Naive thymus-derived CD4-positive, alpha-beta T cell (primary cell): ENCODE results near the gene EIF1AD. TPM values are rescaled to one million over a fixed set of nuclear protein-coding genes. Genes with fewer than 3 reads are reported as not detected.

Experiments used
- ATAC-seq: fragments of 150-1000 bp; cut with Tn5 transposase; 2 replicates; pipeline ENCODE4 v1.10.0; 2021; ENCODE audit warnings: mild to moderate bottlenecking, moderate library complexity
- CTCF ChIA-PET: fragments of 350-600 bp; sonication (Branson Sonifier 250); formaldehyde crosslinking; loops from one replicate; lab custom pipeline; 2021; ENCODE audit warnings: antibody characterized with exemption; lab: Charles Lee
- POLR2A ChIA-PET: fragments of 350-600 bp; sonication (Branson Sonifier 250); formaldehyde crosslinking; loops from one replicate; lab custom pipeline; 2021; ENCODE audit warnings: antibody characterized with exemption, inconsistent platforms; lab: Charles Lee
- DNase-seq, 9 donors: peaks; one replicate each; pipeline versions ENCODE4 v3.0.0 to v3.0.0-alpha.2; 2020 to 2022; ENCODE audit warnings: mixed read lengths in 1 of 9
- H3K27ac ChIP-seq: one replicate; pipeline ENCODE4 v1.7.0; 2013; ENCODE audit warnings: mild to moderate bottlenecking, low read depth, low read length, moderate library complexity
- H3K27me3 ChIP-seq, 2 donors: one replicate each; pipeline ENCODE4 v1.7.0; 2013; ENCODE audit warnings: low read length in 2 of 2, mild to moderate bottlenecking in 2 of 2, moderate library complexity in 2 of 2; ENCODE audit not compliant: control insufficient read depth in 2 of 2, insufficient read depth in 2 of 2
- H3K36me3 ChIP-seq, 3 experiments: 1 replicate in 2 of 3; 2 replicates in 1 of 3; pipeline ENCODE4 v1.7.0; 2013; ENCODE audit warnings: low read length in 3 of 3, mild to moderate bottlenecking in 3 of 3, moderate library complexity in 1 of 3; ENCODE audit not compliant: insufficient read depth in 3 of 3, control insufficient read depth in 2 of 3
- H3K4me1 ChIP-seq, 2 donors: one replicate each; pipeline ENCODE4 v1.7.0; 2013; ENCODE audit warnings: low read length in 2 of 2, mild to moderate bottlenecking in 2 of 2, moderate library complexity in 1 of 2; ENCODE audit not compliant: control insufficient read depth in 2 of 2, insufficient read depth in 2 of 2
- H3K4me3 ChIP-seq: 2 replicates; pipeline ENCODE4 v1.7.0; 2013; ENCODE audit warnings: mild to moderate bottlenecking, low read length
- H3K9me3 ChIP-seq, 3 experiments: 1 replicate in 2 of 3; 2 replicates in 1 of 3; pipeline ENCODE4 v1.7.0; 2013; ENCODE audit warnings: low read length in 3 of 3; ENCODE audit not compliant: control insufficient read depth in 2 of 3
- H3K27ac Mint-ChIP-seq, 9 donors: one replicate each; pipeline ENCODE4 v1.8.0; 2020 to 2022; ENCODE audit warnings: mixed read lengths in 9 of 9, mild to moderate bottlenecking in 8 of 9, moderate library complexity in 5 of 9, inconsistent platforms in 2 of 9
- H3K27me3 Mint-ChIP-seq, 5 donors: one replicate each; pipeline ENCODE4 v1.8.0; 2021 to 2022; ENCODE audit warnings: mixed read lengths in 5 of 5, mild to moderate bottlenecking in 1 of 5
- H3K36me3 Mint-ChIP-seq, 5 donors: one replicate each; pipeline ENCODE4 v1.8.0; 2020 to 2022; ENCODE audit warnings: mixed read lengths in 5 of 5, mild to moderate bottlenecking in 3 of 5, inconsistent platforms in 1 of 5
- H3K4me1 Mint-ChIP-seq, 7 donors: one replicate each; pipeline ENCODE4 v1.8.0; 2020 to 2022; ENCODE audit warnings: mixed read lengths in 7 of 7, mild to moderate bottlenecking in 3 of 7, inconsistent platforms in 1 of 7
- H3K4me3 Mint-ChIP-seq, 10 donors: one replicate each; pipeline ENCODE4 v1.8.0; 2020 to 2022; ENCODE audit warnings: mild to moderate bottlenecking in 10 of 10, mixed read lengths in 10 of 10, moderate library complexity in 6 of 10, inconsistent platforms in 2 of 10
- H3K9me3 Mint-ChIP-seq, 11 donors: one replicate each; pipeline ENCODE4 v1.8.0; 2020 to 2022; ENCODE audit warnings: mixed read lengths in 11 of 11, mild to moderate bottlenecking in 4 of 11, inconsistent platforms in 1 of 11, moderate library complexity in 1 of 11
- intact Hi-C, 2 donors: fragments of 100-400 bp; cut with micrococcal nuclease; formaldehyde crosslinking; loops; one replicate each; pipeline ENCODE4 v1.15.1; 2023
- polyA plus RNA-seq, 2 donors: library from polyadenylated mRNA; unstranded; fragments of 300-500 nt; fragmentation: Illumina TruSeq; gene quantifications; one replicate each; pipeline ENCODE4 v1.2.3, GENCODE V29; 2021
- total RNA-seq, 6 experiments: library from RNA in 5 of 6; stranded (reverse) in 5 of 6; gene quantifications; 1 replicate in 5 of 6; 2 replicates in 1 of 6; pipeline ENCODE4 v1.2.3 and lab custom pipeline; 2021 to 2026

EIF1AD gene
- total and polyA plus RNA-seq, 7 experiments from 2014 or later: 17.7 to 114 (median 58.2) TPM

- H3K4me3 ChIP-seq: no peak overlapping the region
- POLR2A ChIA-PET: interaction anchor here (1.7 kb wide), 1 partner anchor 86 kb away, joined by 4 read pairs; no protein-coding TSS in a partner anchor
- H3K27ac ChIP-seq: no peak overlapping the region
- no peaks in the 10 kb centered on the region for H3K27me3 ChIP-seq
- Mint-ChIP-seq H3K36me3 (peaks cover 0 to 5% (median 4%) of the 10 kb centered on the region in 5 donors), H3K9me3 (no peaks in the 10 kb centered on the region), H3K27ac (peak overlapping the region in 1 of 9 donors; percentile 78), H3K27me3 (peaks cover 0 to 13% (median 0%) of the 10 kb centered on the region in 5 donors), H3K4me3 (peak overlapping the region in 2 of 10 donors; percentile 23 to 25), H3K4me1 (peaks cover 20 to 41% (median 32%) of the 10 kb centered on the region in 7 donors)
- H3K9me3 ChIP-seq: no peaks in the 10 kb centered on the region
- intact Hi-C loops: no loop called here
- DNase-seq (no peak), ATAC-seq (no peak)
- H3K36me3 ChIP-seq: peaks cover 0 to 6% (median 0%) of the 10 kb centered on the region in 3 experiments
- H3K4me1 ChIP-seq: peaks cover 6 to 15% of the 10 kb centered on the region in 2 donors
- CTCF ChIA-PET: interaction anchor here (0.5 to 4.2 kb wide), 4 partner anchors 25 to 87 kb away, joined by 3 to 30 read pairs (median 3); no protein-coding TSS in a partner anchor
These were observed 45.8 kb upstream of the EIF1AD start for GRCh38 chr11:66047541-66048365.

DNA sequence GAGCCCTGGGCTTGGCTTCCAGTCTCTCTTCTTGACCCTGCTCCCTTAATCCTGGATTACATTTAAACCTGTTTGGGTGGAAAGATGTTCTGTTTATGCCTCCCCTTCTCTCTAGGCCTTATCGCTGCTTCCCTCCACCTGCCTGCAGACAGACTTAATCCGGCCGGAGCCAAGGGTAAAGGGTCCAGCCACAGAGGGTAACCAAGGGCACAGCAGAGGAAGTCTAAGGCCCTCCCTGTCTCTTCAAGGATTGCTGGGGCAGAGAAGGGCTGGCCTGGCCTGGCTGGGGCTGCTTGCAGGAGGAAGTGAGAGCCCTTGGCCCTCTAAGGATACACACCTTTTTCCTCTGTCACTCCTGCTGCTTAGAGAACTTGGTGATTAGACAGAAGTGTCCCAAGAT lies 44.9 kb upstream of the EIF1AD start:
- ATAC-seq: no peak
- peaks cover 14 to 33% (median 24%) of the 10 kb centered on the region in 7 donors for H3K4me1 Mint-ChIP-seq
- Histone ChIP-seq H3K36me3 (no peaks in the 10 kb centered on the region), H3K9me3 (no peaks in the 10 kb centered on the region), H3K4me1 (peaks cover 6 to 14% of the 10 kb centered on the region in 2 donors), H3K27me3 (no peaks in the 10 kb centered on the region), H3K27ac (no peak overlapping the region), H3K4me3 (no peak overlapping the region)
- no peaks in the 10 kb centered on the region for H3K36me3 Mint-ChIP-seq
- CTCF ChIA-PET: interaction anchor here (1.0 to 4.2 kb wide), 3 partner anchors 25 to 88 kb away, joined by 3 to 30 read pairs (median 3); no protein-coding TSS in a partner anchor
- intact Hi-C loops: no loop called here
- no peaks in the 10 kb centered on the region for H3K9me3 Mint-ChIP-seq
- H3K4me3 Mint-ChIP-seq: no peak overlapping the region
- peaks cover 0 to 13% (median 0%) of the 10 kb centered on the region in 5 donors for H3K27me3 Mint-ChIP-seq
- POLR2A ChIA-PET: interaction anchor here (1.7 kb wide), 1 partner anchor 87 kb away, joined by 4 read pairs; no protein-coding TSS in a partner anchor
- no peak for DNase-seq
- no peak overlapping the region for H3K27ac Mint-ChIP-seq

DNA sequence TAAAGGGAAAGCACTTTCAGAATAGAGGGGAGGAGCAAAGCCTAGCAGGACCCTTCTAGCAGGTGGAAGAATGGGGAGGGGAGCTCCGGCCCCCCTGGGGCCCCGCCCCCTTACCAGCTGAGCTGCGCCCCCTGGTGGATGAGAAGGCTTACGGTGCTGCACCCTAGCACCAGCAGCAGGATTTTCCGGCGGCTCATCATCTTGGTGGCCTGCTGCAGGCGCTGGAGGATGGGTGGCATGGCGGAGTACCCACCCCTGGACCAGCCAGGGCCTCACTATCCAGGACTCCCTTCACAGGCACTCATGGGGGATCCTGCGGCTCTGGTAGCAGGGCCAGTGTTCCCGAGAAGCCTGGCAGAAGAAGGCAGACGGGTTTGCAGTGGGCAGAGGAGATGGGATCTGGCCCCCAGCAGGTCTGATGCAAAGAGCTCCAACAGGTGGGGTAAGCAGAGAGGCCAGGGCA lies 43.3 kb upstream of the EIF1AD start:
- H3K4me1 Mint-ChIP-seq: peaks cover 4 to 23% (median 15%) of the 10 kb centered on the region in 7 donors
- H3K9me3 Mint-ChIP-seq: no peaks in the 10 kb centered on the region
- intact Hi-C loops: loop anchor here (1.0 to 2.0 kb wide), 5 partner anchors 24 to 334 kb away; partner anchors contain the start of genes BANF1 (in 1 of the 2) and EIF1AD (in 1 of the 2)
- Histone ChIP-seq H3K36me3 (no peaks in the 10 kb centered on the region), H3K9me3 (no peaks in the 10 kb centered on the region), H3K27ac (no peak overlapping the region), H3K4me1 (peaks cover 0 to 9% of the 10 kb centered on the region in 2 donors), H3K4me3 (no peak overlapping the region), H3K27me3 (no peaks in the 10 kb centered on the region)
- peak overlapping the region in 3 of 10 donors; percentile 12 to 29 (median 17) for H3K4me3 Mint-ChIP-seq
- POLR2A ChIA-PET: interaction anchor here (0.8 to 1.3 kb wide), 3 partner anchors 73 to 333 kb away, joined by 3 read pairs; partner anchors contain the start of gene KAT5
- peak; percentile 70 to 89 (median 81) for DNase-seq
- H3K27ac Mint-ChIP-seq: peak overlapping the region in 2 of 9 donors; percentile 17 to 34
- peak; percentile 98 for ATAC-seq
- CTCF ChIA-PET: interaction anchor here (0.6 to 4.2 kb wide), 16 partner anchors 9 to 394 kb away, joined by 3 to 30 read pairs (median 4); partner anchors contain the start of gene CCDC85B
- H3K36me3 Mint-ChIP-seq: no peaks in the 10 kb centered on the region
- peaks cover 0 to 19% (median 0%) of the 10 kb centered on the region in 5 donors for H3K27me3 Mint-ChIP-seq

DNA sequence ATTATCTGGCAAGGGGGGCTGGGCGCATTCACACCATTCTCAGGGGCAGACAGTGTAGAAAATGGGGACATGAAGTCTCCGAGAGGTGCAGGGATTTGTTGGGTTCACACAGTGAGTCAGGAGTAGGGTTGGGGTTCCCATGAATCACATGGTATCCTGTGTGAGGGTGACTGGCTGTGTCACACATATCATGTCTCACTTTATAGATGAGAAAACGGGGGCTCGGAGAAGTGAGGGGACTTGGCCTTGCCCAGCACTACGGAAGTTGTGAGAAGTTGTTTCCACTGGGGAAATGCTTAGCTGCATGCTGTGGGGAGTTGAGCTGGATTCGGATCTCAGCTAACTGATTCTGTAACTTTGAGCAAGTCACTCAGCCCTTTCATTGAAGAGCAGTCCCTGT lies 42.8 kb upstream of the EIF1AD start:
- H3K9me3 ChIP-seq: no peaks in the 10 kb centered on the region
- intact Hi-C loops: loop anchor here (1.0 to 2.0 kb wide), 5 partner anchors 24 to 333 kb away; partner anchors contain the start of genes BANF1 (in 1 of the 2) and EIF1AD (in 1 of the 2)
- ChIA-PET CTCF (interaction anchor here (0.7 to 4.2 kb wide), 12 partner anchors 9 to 393 kb away, joined by 3 to 30 read pairs (median 5); partner anchors contain the start of gene CCDC85B), POLR2A (interaction anchor here (0.8 to 1.3 kb wide), 3 partner anchors 74 to 333 kb away, joined by 3 read pairs; partner anchors contain the start of gene KAT5)
- Mint-ChIP-seq H3K27me3 (peaks cover 0 to 23% (median 0%) of the 10 kb centered on the region in 5 donors), H3K9me3 (no peaks in the 10 kb centered on the region), H3K4me1 (peaks cover 4 to 23% (median 15%) of the 10 kb centered on the region in 7 donors), H3K4me3 (peak overlapping the region in 3 of 10 donors; percentile 8 to 17 (median 12)), H3K27ac (peak overlapping the region in 4 of 9 donors; percentile 3 to 34 (median 20)), H3K36me3 (no peaks in the 10 kb centered on the region)
- H3K4me1 ChIP-seq: peaks cover 0 to 9% of the 10 kb centered on the region in 2 donors
- DNase-seq (no peak), ATAC-seq (peak; percentile 36)
- H3K4me3 ChIP-seq: no peak overlapping the region
- H3K36me3 ChIP-seq: no peaks in the 10 kb centered on the region
- H3K27ac ChIP-seq: no peak overlapping the region
- no peaks in the 10 kb centered on the region for H3K27me3 ChIP-seq

DNA sequence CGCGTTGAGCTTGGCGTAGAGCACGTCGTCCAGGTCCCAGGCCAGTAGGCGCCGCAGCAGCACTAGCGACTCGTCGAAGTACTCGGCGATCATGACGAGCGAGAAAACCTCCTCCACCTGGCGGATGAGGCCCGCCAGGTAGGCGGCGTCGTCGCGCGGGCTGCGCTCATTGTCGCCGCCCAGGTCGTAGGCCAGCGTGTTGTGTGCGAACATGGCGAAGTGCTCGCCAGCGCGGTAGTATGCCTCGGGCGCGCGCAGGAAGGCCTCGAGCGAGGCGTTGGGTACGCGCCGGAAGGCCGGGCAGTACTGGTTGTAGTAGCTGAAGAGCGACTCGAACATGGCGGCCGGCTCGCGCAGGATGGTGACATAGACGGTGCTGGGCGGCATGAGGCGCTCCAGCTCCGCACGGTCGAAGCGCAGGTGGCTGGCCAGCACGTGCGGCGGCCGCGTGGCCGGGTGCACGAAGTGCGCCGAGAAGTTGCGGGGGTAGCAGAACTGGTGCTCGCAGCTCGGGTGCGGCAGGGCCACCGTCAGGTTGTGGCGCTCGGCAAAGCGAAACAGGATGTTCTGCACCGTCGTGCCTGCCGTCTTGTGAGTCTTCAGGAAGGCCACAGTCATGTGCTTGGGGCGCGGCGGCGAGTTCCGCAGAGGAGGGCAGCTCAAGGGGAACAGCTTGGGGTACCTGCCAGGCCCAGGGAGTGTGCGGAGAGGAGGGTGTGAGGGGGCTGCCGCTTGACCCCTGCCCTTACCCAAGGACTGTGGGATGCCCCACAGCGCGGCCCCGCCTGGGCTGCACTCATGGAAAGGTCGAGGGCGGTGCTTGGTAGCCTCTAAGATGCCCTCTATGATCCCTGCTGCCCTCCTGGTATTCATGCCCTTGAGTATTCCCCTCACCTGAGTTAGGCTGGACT lies 41.3 kb upstream of the EIF1AD start:
- Histone ChIP-seq H3K27me3 (no peaks in the 10 kb centered on the region), H3K36me3 (no peaks in the 10 kb centered on the region), H3K9me3 (no peaks in the 10 kb centered on the region), H3K4me1 (peaks cover 0 to 5% of the 10 kb centered on the region in 2 donors), H3K4me3 (no peak overlapping the region), H3K27ac (no peak overlapping the region)
- intact Hi-C loops: no loop called here
- Mint-ChIP-seq H3K4me3 (no peak overlapping the region), H3K27me3 (peaks cover 0 to 24% (median 0%) of the 10 kb centered on the region in 5 donors), H3K36me3 (no peaks in the 10 kb centered on the region), H3K27ac (no peak overlapping the region), H3K9me3 (no peaks in the 10 kb centered on the region), H3K4me1 (peaks cover 4 to 17% (median 9%) of the 10 kb centered on the region in 7 donors)
- ChIA-PET POLR2A (no interaction called here), CTCF (interaction anchor here (1.1 to 4.2 kb wide), 3 partner anchors 9 to 91 kb away, joined by 3 to 30 read pairs (median 20); partner anchors contain the start of gene SF3B2)
- DNase-seq: no peak
- ATAC-seq: no peak
